Effector memory CD8-positive, alpha-beta T cell (primary cell): ENCODE results near the gene ELAC2.

ENCODE experiments used
- ATAC-seq: fragments of 150-1000 bp; cut with Tn5 transposase; replicated peaks from 2 replicates; pipeline ENCODE4 v1.10.0; 2021; ENCODE audit warnings: mild to moderate bottlenecking, moderate library complexity
- DNase-seq, 3 experiments: peaks; one replicate each; pipeline ENCODE4 v3.0.0; 2021
- H3K27ac Mint-ChIP-seq, 2 donors: one replicate each; pipeline ENCODE4 v1.8.0; 2022; ENCODE audit warnings: mild to moderate bottlenecking in 2 of 2, mixed read lengths in 2 of 2, moderate library complexity in 2 of 2
- H3K27me3 Mint-ChIP-seq, 2 donors: one replicate each; pipeline ENCODE4 v1.8.0; 2022; ENCODE audit warnings: mixed read lengths in 2 of 2
- H3K36me3 Mint-ChIP-seq: one replicate; pipeline ENCODE4 v1.8.0; 2022; ENCODE audit warnings: mild to moderate bottlenecking, moderate library complexity, mixed read lengths; ENCODE audit not compliant: insufficient read depth
- H3K4me1 Mint-ChIP-seq, 2 donors: one replicate each; pipeline ENCODE4 v1.8.0; 2022; ENCODE audit warnings: low read depth in 2 of 2, mixed read lengths in 2 of 2
- H3K4me3 Mint-ChIP-seq, 2 donors: one replicate each; pipeline ENCODE4 v1.8.0; 2022; ENCODE audit warnings: mild to moderate bottlenecking in 2 of 2, mixed read lengths in 2 of 2, moderate library complexity in 2 of 2
- H3K9me3 Mint-ChIP-seq, 2 donors: one replicate each; pipeline ENCODE4 v1.8.0; 2022; ENCODE audit warnings: mixed read lengths in 2 of 2
- total RNA-seq, 9 experiments: gene quantifications; one replicate each; lab custom pipeline; 2026; lab: John Stamatoyannopoulos, UW

ELAC2 gene
- 70.7 to 142 (median 94.8) reads per million in 9 experiments for total RNA-seq

GRCh38 chr17:13017655-13018459 lies at the start of gene ELAC2:
TSS of gene ELAC2 (minus strand) at chr17:13018027. CDS start at chr17:13017947, 80 bp downstream.
- H3K4me3 Mint-ChIP-seq, result peak within 1 kb of the TSS; percentile 93 to 99
- peak; percentile 98 for ATAC-seq
- H3K9me3 Mint-ChIP-seq, result no peaks in the 10 kb centered on the region
- peak; percentile 95 to 96 (median 95) for DNase-seq
- H3K27ac Mint-ChIP-seq, result peak within 1 kb of the TSS; percentile 91 to 94
- peaks cover 33% of the 10 kb centered on the region for H3K36me3 Mint-ChIP-seq
- H3K4me1 Mint-ChIP-seq, result peaks cover 22 to 29% of the 10 kb centered on the region in 2 donors
- H3K27me3 Mint-ChIP-seq, result no peaks in the 10 kb centered on the region

- H3K27me3 Mint-ChIP-seq, result peaks cover 11 to 53% of the 10 kb centered on the region in 2 donors
- no peaks in the 10 kb centered on the region for H3K36me3 Mint-ChIP-seq
- H3K9me3 Mint-ChIP-seq, result no peaks in the 10 kb centered on the region
- DNase-seq (no peak), ATAC-seq (no peak)
- H3K4me3 Mint-ChIP-seq, result no peak overlapping the region
- H3K4me1 Mint-ChIP-seq, result no peaks in the 10 kb centered on the region
- H3K27ac Mint-ChIP-seq, result no peak overlapping the region
These were observed 47.2 kb upstream of the ELAC2 start for GRCh38 chr17:13065032-13065431.

GRCh38 chr17:13055131-13055530 lies 37.3 kb upstream of the ELAC2 start:
- DNase-seq (no peak), ATAC-seq (no peak)
- no peaks in the 10 kb centered on the region for H3K9me3 Mint-ChIP-seq
- peaks cover 29 to 72% of the 10 kb centered on the region in 2 donors for H3K27me3 Mint-ChIP-seq
- H3K4me1 Mint-ChIP-seq, result no peaks in the 10 kb centered on the region
- no peaks in the 10 kb centered on the region for H3K36me3 Mint-ChIP-seq
- H3K27ac Mint-ChIP-seq, result no peak overlapping the region
- H3K4me3 Mint-ChIP-seq, result no peak overlapping the region

GRCh38 chr17:13054666-13055065 lies 36.8 kb upstream of the ELAC2 start:
- no peaks in the 10 kb centered on the region for H3K9me3 Mint-ChIP-seq
- no peaks in the 10 kb centered on the region for H3K4me1 Mint-ChIP-seq
- H3K27ac Mint-ChIP-seq, result no peak overlapping the region
- no peak for DNase-seq
- H3K27me3 Mint-ChIP-seq, result peaks cover 32 to 76% of the 10 kb centered on the region in 2 donors
- H3K36me3 Mint-ChIP-seq, result no peaks in the 10 kb centered on the region
- H3K4me3 Mint-ChIP-seq, result no peak overlapping the region
- no peak for ATAC-seq

GRCh38 chr17:13051915-13052314 lies 34.1 kb upstream of the ELAC2 start:
- H3K27ac Mint-ChIP-seq, result no peak overlapping the region
- H3K36me3 Mint-ChIP-seq, result no peaks in the 10 kb centered on the region
- ATAC-seq, result no peak

GRCh38 chr17:13047011-13047606 lies 29.3 kb upstream of the ELAC2 start:
- DNase-seq, result no peak
- Mint-ChIP-seq H3K27ac (no peak overlapping the region), H3K4me3 (no peak overlapping the region), H3K36me3 (no peaks in the 10 kb centered on the region), H3K9me3 (no peaks in the 10 kb centered on the region), H3K4me1 (no peaks in the 10 kb centered on the region), H3K27me3 (peaks cover 55 to 84% of the 10 kb centered on the region in 2 donors)
- ATAC-seq, result no peak

More at GRCh38 chr17:13051915-13052314, 34.1 kb upstream of the ELAC2 start:
- Mint-ChIP-seq H3K27me3 (peaks cover 42 to 77% of the 10 kb centered on the region in 2 donors), H3K9me3 (no peaks in the 10 kb centered on the region), H3K4me3 (no peak overlapping the region), H3K4me1 (no peaks in the 10 kb centered on the region)
- no peak for DNase-seq

- H3K36me3 Mint-ChIP-seq, result no peaks in the 10 kb centered on the region
- no peak for ATAC-seq
- no peak for DNase-seq
- H3K27me3 Mint-ChIP-seq, result peaks cover 52 to 84% of the 10 kb centered on the region in 2 donors
- H3K4me1 Mint-ChIP-seq, result no peaks in the 10 kb centered on the region
- no peaks in the 10 kb centered on the region for H3K9me3 Mint-ChIP-seq
- no peak overlapping the region for H3K27ac Mint-ChIP-seq
- no peak overlapping the region for H3K4me3 Mint-ChIP-seq
These were observed 28.5 kb upstream of the ELAC2 start for GRCh38 chr17:13046361-13046760.

- DNase-seq (no peak), ATAC-seq (no peak)
- H3K4me1 Mint-ChIP-seq, result no peaks in the 10 kb centered on the region
- H3K27me3 Mint-ChIP-seq, result peaks cover 45 to 71% of the 10 kb centered on the region in 2 donors
- H3K9me3 Mint-ChIP-seq, result no peaks in the 10 kb centered on the region
- H3K36me3 Mint-ChIP-seq, result no peaks in the 10 kb centered on the region
- no peak overlapping the region for H3K4me3 Mint-ChIP-seq
- H3K27ac Mint-ChIP-seq, result no peak overlapping the region
These were observed 26.8 kb upstream of the ELAC2 start for GRCh38 chr17:13044572-13045065.

GRCh38 chr17:13038931-13039665 lies 21.3 kb upstream of the ELAC2 start:
- ATAC-seq, result no peak
- Mint-ChIP-seq H3K36me3 (no peaks in the 10 kb centered on the region), H3K4me1 (no peaks in the 10 kb centered on the region), H3K27ac (no peak overlapping the region), H3K4me3 (no peak overlapping the region), H3K9me3 (peaks cover 0 to 10% of the 10 kb centered on the region in 2 donors), H3K27me3 (peaks cover 26 to 43% of the 10 kb centered on the region in 2 donors)
- no peak for DNase-seq

- peaks cover 4% of the 10 kb centered on the region for H3K36me3 Mint-ChIP-seq
- H3K4me3 Mint-ChIP-seq, result no peak overlapping the region
- ATAC-seq, result no peak
- no peaks in the 10 kb centered on the region for H3K4me1 Mint-ChIP-seq
- H3K27me3 Mint-ChIP-seq, result peaks cover 7 to 19% of the 10 kb centered on the region in 2 donors
- no peak for DNase-seq
- peaks cover 0 to 10% of the 10 kb centered on the region in 2 donors for H3K9me3 Mint-ChIP-seq
- H3K27ac Mint-ChIP-seq, result no peak overlapping the region
These were observed 18.9 kb upstream of the ELAC2 start for GRCh38 chr17:13036751-13037150.

GRCh38 chr17:13035420-13035819 lies 17.6 kb upstream of the ELAC2 start:
- H3K27ac Mint-ChIP-seq, result no peak overlapping the region
- peaks cover 0 to 10% of the 10 kb centered on the region in 2 donors for H3K9me3 Mint-ChIP-seq
- peaks cover 0 to 2% of the 10 kb centered on the region in 2 donors for H3K4me1 Mint-ChIP-seq
- no peak for DNase-seq
- H3K27me3 Mint-ChIP-seq, result peaks cover 6 to 12% of the 10 kb centered on the region in 2 donors
- ATAC-seq, result no peak
- H3K36me3 Mint-ChIP-seq, result peaks cover 9% of the 10 kb centered on the region
- H3K4me3 Mint-ChIP-seq, result no peak overlapping the region

GRCh38 chr17:13031718-13032350 lies 14.0 kb upstream of the ELAC2 start:
- H3K36me3 Mint-ChIP-seq, result peaks cover 9% of the 10 kb centered on the region
- ATAC-seq (peak; percentile 63), DNase-seq (peak; percentile 26 to 39 (median 33))
- H3K4me3 Mint-ChIP-seq, result peak overlapping the region in 1 of 2 donors; percentile 26
- peaks cover 0 to 9% of the 10 kb centered on the region in 2 donors for H3K9me3 Mint-ChIP-seq
- H3K27ac Mint-ChIP-seq, result no peak overlapping the region
- peaks cover 11 to 28% of the 10 kb centered on the region in 2 donors for H3K27me3 Mint-ChIP-seq
- H3K4me1 Mint-ChIP-seq, result peaks cover 0 to 2% of the 10 kb centered on the region in 2 donors
